Thoracic aorta (tissue), 2 donors: Measurements from ENCODE around the gene RNF223. TPM values are rescaled to one million over a fixed set of nuclear protein-coding genes. Genes with fewer than 3 reads are reported as not detected.
"Not testable (repeated sequence)": the region's sequence is repeated elsewhere in the genome, so short reads cannot be mapped to it uniquely, and the experiment has no call there.

ENCODE experiments used
- ATAC-seq: fragments of 150-250 bp; one replicate; pipeline ENCODE4 v1.8.0; 2017; ENCODE audit warnings: low read depth; ENCODE audit not compliant: insufficient number of reproducible peaks, low FRiP score
- DNase-seq: peaks from one replicate; pipeline ENCODE4 v3.0.0-alpha.2; 2020; ENCODE audit warnings: low spot score
- H3K27ac ChIP-seq, 2 donors: fragments of 200-600 bp; sonication (generic); 1 replicate in 1 of 2; 2 replicates in 1 of 2; pipeline ENCODE4 v1.5.1; 2016; ENCODE audit warnings: mild to moderate bottlenecking in 2 of 2, moderate library complexity in 2 of 2
- H3K27me3 ChIP-seq: fragments of 200-600 bp; sonication (generic); replicated peaks from 2 replicates; pipeline ENCODE4 v1.6.0; 2016; ENCODE audit warnings: mild to moderate bottlenecking; ENCODE audit not compliant: insufficient read depth
- H3K36me3 ChIP-seq: fragments of 200-600 bp; sonication (generic); one replicate; pipeline ENCODE4 v1.5.1; 2016
- H3K4me1 ChIP-seq, 2 donors: fragments of 200-600 bp; sonication (generic); 1 replicate in 1 of 2; 2 replicates in 1 of 2; pipeline versions ENCODE4 v1.5.1 to v1.6.0; 2016; ENCODE audit warnings: low read depth in 2 of 2, mild to moderate bottlenecking in 1 of 2; ENCODE audit not compliant: control insufficient read depth in 1 of 2
- H3K4me3 ChIP-seq: fragments of 200-600 bp; sonication (generic); 2 replicates; pipeline ENCODE4 v1.5.1; 2016; ENCODE audit warnings: mild to moderate bottlenecking
- H3K9me3 ChIP-seq: fragments of 200-600 bp; sonication (generic); 2 replicates; pipeline ENCODE4 v1.5.1; 2016
- CTCF ChIP-seq: fragments of 200-600 bp; sonication (generic); IDR thresholded peaks from one replicate; pipeline ENCODE4 v1.5.1; 2019; ENCODE audit warnings: antibody characterized with exemption
- total RNA-seq, 2 donors: library from RNA; depleted of rRNA; stranded (reverse); fragments of >200 nt; gene quantifications; one replicate each; pipeline versions ENCODE4 v1.1.0 to v1.2.3, GENCODE V29; 2016

The RNF223 gene
- total RNA-seq, 2 donors from 2014 or later = 0.71 TPM; not detected in 1

GRCh38 chr1:1080951-1081310 lies 6.8 kb upstream of the RNF223 start:
- Histone ChIP-seq H3K4me1 (peaks cover 10 to 12% of the 10 kb centered on the region in 2 donors), H3K27ac (no peak overlapping the region), H3K36me3 (no peaks in the 10 kb centered on the region), H3K9me3 (no peaks in the 10 kb centered on the region), H3K27me3 (no peaks in the 10 kb centered on the region), H3K4me3 (no peak overlapping the region)
- DNase-seq (no peak), ATAC-seq (no peak)
- TF ChIP-seq CTCF = no peak

GRCh38 chr1:1080122-1080757 lies 6.1 kb upstream of the RNF223 start:
- ATAC-seq (peak; percentile 43), DNase-seq (no peak)
- no peak for TF ChIP-seq CTCF
- H3K9me3 ChIP-seq = no peaks in the 10 kb centered on the region
- peaks cover 10 to 12% of the 10 kb centered on the region in 2 donors for H3K4me1 ChIP-seq
- no peaks in the 10 kb centered on the region for H3K36me3 ChIP-seq
- H3K4me3 ChIP-seq = peak overlapping the region; percentile 70
- no peaks in the 10 kb centered on the region for H3K27me3 ChIP-seq
- no peak overlapping the region for H3K27ac ChIP-seq

GRCh38 chr1:1079408-1080121 lies 5.5 kb upstream of the RNF223 start:
- peak overlapping the region; percentile 70 for H3K4me3 ChIP-seq
- DNase-seq (no peak), ATAC-seq (no peak)
- H3K27ac ChIP-seq = no peak overlapping the region
- H3K27me3 ChIP-seq = no peaks in the 10 kb centered on the region
- peaks cover 10 to 12% of the 10 kb centered on the region in 2 donors for H3K4me1 ChIP-seq
- H3K36me3 ChIP-seq = no peaks in the 10 kb centered on the region
- H3K9me3 ChIP-seq = no peaks in the 10 kb centered on the region
- no peak for TF ChIP-seq CTCF

GRCh38 chr1:1077396-1077795 lies 3.3 kb upstream of the RNF223 start:
- not testable (repeated sequence) for H3K9me3 ChIP-seq, H3K27ac ChIP-seq, DNase-seq, H3K36me3 ChIP-seq, H3K4me3 ChIP-seq, H3K27me3 ChIP-seq, ATAC-seq
- H3K4me1 ChIP-seq = peaks cover 10 to 12% of the 10 kb centered on the region in 2 donors

- Histone ChIP-seq H3K27me3 (no peaks in the 10 kb centered on the region), H3K4me3 (no peak overlapping the region), H3K9me3 (no peaks in the 10 kb centered on the region), H3K36me3 (no peaks in the 10 kb centered on the region), H3K4me1 (peaks cover 10 to 11% of the 10 kb centered on the region in 2 donors), H3K27ac (no peak overlapping the region)
- no peak for ATAC-seq
- no peak for TF ChIP-seq CTCF
- no peak for DNase-seq
These were observed 1.2 kb upstream of the RNF223 start for GRCh38 chr1:1075148-1075935.
